Left ventricle myocardium inferior (tissue), 1 donor: ENCODE measurements around the gene THSD7B. TPM values are rescaled to one million over a fixed set of nuclear protein-coding genes. Genes with fewer than 3 reads are reported as not detected.
A peak's percentile ranks its signal among the peaks of the same experiment; 100 is the strongest.

Experiments
- DNase-seq: peaks from one replicate; pipeline ENCODE4 v3.0.0-alpha.2; 2020
- H3K27ac ChIP-seq: fragments of 200-600 bp; replicated peaks from 2 replicates; pipeline ENCODE4 v1.8.0; 2021
- H3K27me3 ChIP-seq: fragments of 200-600 bp; 2 replicates; pipeline ENCODE4 v1.8.0; 2021; ENCODE audit warnings: low read depth
- H3K36me3 ChIP-seq: fragments of 200-600 bp; 2 replicates; pipeline ENCODE4 v1.8.0; 2021
- H3K4me1 ChIP-seq: fragments of 200-600 bp; 2 replicates; pipeline ENCODE4 v1.8.0; 2021
- H3K4me3 ChIP-seq: fragments of 200-600 bp; 2 replicates; pipeline ENCODE4 v1.8.0; 2021; ENCODE audit warnings: mild to moderate bottlenecking, moderate library complexity
- H3K9me3 ChIP-seq: fragments of 200-600 bp; replicated peaks from 2 replicates; pipeline ENCODE4 v1.8.0; 2021
- intact Hi-C: fragments of 100-400 bp; cut with micrococcal nuclease; formaldehyde crosslinking; loops from one replicate; pipeline ENCODE4 v1.11.0; 2022
- total RNA-seq: library from RNA; stranded (reverse); fragmentation: NEBNext Ultra II Directional; extraction: Animal tissue kit (Norgen Biotek cat#: 25700); gene quantifications from one replicate; pipeline ENCODE4 v1.2.1, GENCODE V29; 2021
- TF ChIP-seq, protein P1 (sequence below): fragments of 200-600 bp; IDR thresholded peaks from 2 replicates; pipeline ENCODE4 v1.8.0; 2021; ENCODE audit warnings: antibody characterized with exemption, mild to moderate bottlenecking, borderline replicate concordance
- donor health status: DM: no; HTN: yes; CAD: no; lungs with severe emphysema.

Gene THSD7B
- total RNA-seq, 1 donor from 2014 or later: 0.22 TPM

DNA sequence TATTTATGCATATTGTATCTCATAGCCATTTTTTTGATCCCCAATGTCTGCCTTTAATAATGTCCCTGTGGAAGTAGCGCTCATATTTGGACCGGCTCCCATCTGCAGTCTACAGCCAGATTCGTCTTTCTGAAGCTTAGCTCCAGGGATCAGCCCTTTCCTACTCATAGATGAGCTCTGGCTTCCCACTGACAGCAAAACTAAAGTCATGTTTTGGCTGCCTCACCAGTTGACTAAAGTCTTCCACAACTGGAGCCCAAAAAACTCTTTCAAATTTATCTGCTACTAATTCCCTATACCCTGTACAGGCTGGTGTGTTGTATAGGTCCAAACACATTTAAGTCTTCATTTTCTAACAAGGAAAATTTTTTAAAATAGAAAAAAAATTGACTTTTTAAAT, 904.8 kb downstream of the THSD7B start:
- Histone ChIP-seq H3K27me3 (no peaks in the 10 kb centered on the region), H3K27ac (no peak overlapping the region), H3K4me1 (peaks cover 14% of the 10 kb centered on the region), H3K4me3 (no peak overlapping the region), H3K9me3 (no peaks in the 10 kb centered on the region), H3K36me3 (no peaks in the 10 kb centered on the region)
- TF ChIP-seq, protein P1, sequence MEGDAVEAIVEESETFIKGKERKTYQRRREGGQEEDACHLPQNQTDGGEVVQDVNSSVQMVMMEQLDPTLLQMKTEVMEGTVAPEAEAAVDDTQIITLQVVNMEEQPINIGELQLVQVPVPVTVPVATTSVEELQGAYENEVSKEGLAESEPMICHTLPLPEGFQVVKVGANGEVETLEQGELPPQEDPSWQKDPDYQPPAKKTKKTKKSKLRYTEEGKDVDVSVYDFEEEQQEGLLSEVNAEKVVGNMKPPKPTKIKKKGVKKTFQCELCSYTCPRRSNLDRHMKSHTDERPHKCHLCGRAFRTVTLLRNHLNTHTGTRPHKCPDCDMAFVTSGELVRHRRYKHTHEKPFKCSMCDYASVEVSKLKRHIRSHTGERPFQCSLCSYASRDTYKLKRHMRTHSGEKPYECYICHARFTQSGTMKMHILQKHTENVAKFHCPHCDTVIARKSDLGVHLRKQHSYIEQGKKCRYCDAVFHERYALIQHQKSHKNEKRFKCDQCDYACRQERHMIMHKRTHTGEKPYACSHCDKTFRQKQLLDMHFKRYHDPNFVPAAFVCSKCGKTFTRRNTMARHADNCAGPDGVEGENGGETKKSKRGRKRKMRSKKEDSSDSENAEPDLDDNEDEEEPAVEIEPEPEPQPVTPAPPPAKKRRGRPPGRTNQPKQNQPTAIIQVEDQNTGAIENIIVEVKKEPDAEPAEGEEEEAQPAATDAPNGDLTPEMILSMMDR: no peak
- intact Hi-C loops: no loop called here
- DNase-seq: no peak

GRCh38 chr2:137672989-137673552, 907.7 kb downstream of the THSD7B start:
- intact Hi-C loops: no loop called here
- H3K4me3 ChIP-seq: no peak overlapping the region
- DNase-seq: no peak
- H3K36me3 ChIP-seq: no peaks in the 10 kb centered on the region
- peaks cover 15% of the 10 kb centered on the region for H3K4me1 ChIP-seq
- H3K9me3 ChIP-seq: no peaks in the 10 kb centered on the region
- H3K27me3 ChIP-seq: no peaks in the 10 kb centered on the region
- H3K27ac ChIP-seq: peak overlapping the region; percentile 39
- TF ChIP-seq, protein P1: no peak

DNA sequence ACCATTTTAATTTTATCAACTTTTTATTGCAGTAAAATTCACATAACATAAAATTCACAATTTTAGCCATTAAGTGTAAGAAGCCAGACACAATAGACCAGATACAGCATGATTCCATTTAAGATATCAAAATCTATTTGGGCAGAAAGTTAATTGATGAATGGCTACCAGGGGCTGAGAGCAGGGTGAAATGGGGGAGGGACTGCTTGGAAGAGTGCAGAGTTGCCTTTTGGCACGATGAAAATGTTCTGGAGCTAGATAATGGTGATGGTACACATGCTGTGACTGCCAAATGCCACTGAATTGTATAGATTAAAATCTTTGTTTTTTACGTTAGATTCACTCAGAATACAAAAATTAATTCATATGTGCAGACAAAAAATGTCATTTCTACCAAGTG, 909.6 kb downstream of the THSD7B start:
- Histone ChIP-seq H3K4me1 (peaks cover 15% of the 10 kb centered on the region), H3K27me3 (no peaks in the 10 kb centered on the region), H3K27ac (no peak overlapping the region), H3K36me3 (no peaks in the 10 kb centered on the region), H3K9me3 (no peaks in the 10 kb centered on the region), H3K4me3 (no peak overlapping the region)
- intact Hi-C loops: no loop called here
- DNase-seq: no peak
- TF ChIP-seq, protein P1: no peak

DNA sequence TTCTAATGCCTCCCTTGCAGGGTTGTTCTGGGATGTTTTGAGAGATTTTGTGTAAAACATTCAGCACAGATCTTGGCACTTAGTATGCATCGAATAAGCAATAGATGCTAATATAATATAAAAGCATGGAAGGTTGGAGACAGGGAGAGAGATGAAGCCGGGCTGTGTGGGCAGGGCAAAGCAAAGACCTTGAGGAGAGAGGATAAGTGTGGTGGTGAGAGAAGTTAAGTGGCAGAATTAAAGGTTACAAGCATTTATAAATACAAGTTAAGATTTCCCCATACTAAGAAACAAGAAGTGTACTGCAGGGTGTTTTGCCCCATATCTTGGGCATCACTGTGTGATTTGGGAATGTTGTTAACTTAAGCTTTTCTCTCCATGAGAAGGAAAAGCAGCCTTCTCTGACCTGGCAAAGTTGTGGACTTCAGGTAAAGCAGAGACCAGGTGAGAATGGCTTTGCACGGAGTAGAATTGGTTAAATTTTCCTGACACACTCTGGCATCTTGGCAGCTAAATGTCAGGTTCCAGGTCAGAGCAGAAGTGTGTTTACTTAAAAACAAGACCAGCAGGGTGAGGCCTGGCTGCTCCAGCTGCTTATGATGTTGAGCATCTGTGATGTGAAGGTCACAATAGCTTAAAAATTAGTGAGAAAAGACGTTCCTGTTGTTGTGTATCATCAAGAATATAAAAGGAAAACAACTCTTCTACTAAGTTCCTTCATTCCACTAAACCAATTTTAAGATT, 910.4 kb downstream of the THSD7B start:
- no peak for DNase-seq
- no peaks in the 10 kb centered on the region for H3K36me3 ChIP-seq
- peaks cover 15% of the 10 kb centered on the region for H3K4me1 ChIP-seq
- H3K27ac ChIP-seq: no peak overlapping the region
- H3K4me3 ChIP-seq: no peak overlapping the region
- no peaks in the 10 kb centered on the region for H3K9me3 ChIP-seq
- no peaks in the 10 kb centered on the region for H3K27me3 ChIP-seq
- TF ChIP-seq, protein P1: no peak
- intact Hi-C loops: no loop called here

DNA sequence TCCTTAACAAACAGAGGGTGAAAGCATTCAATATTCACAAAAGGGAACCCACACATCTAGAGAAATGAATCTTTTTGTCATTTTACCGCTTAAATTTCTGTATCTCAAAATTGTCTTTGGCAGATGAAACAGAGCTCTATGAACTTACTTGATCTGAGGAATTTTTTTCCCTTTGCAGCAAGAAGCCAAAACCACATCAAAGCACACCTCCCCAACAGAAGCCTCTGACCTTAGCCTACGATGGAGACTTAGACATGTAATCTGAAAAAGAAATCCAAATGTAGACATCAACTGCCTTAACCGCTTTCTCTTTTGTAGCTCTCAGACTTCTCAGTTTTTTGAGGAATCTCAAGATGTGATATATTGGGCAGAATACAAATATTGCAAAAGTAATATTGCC, 911.0 kb downstream of the THSD7B start:
- intact Hi-C loops: no loop called here

More for the DNA sequence above, 911.0 kb downstream of the THSD7B start:
- Histone ChIP-seq H3K27ac (no peak overlapping the region), H3K4me3 (no peak overlapping the region), H3K4me1 (peaks cover 15% of the 10 kb centered on the region), H3K27me3 (no peaks in the 10 kb centered on the region), H3K9me3 (no peaks in the 10 kb centered on the region), H3K36me3 (no peaks in the 10 kb centered on the region)
- DNase-seq: no peak
- TF ChIP-seq, protein P1: no peak
